ENCODE data around the gene TMEM190.
"Not testable (repeated sequence)": the region's sequence is repeated elsewhere in the genome, so short reads cannot be mapped to it uniquely, and the experiment has no call there.

Gene TMEM190
- 0 reads per million in 3 donors for total RNA-seq

GRCh38 chr19:55376241-55376933, at the start of gene TMEM190:
TMEM190 (plus strand) TSS chr19:55376826; CDS start chr19:55376854, 28 bp downstream.
- DNase-seq, result no peak
- no peaks in the 10 kb centered on the region for H3K9me3 ChIP-seq (ENCODE audit: control insufficient read depth, low read length)
- no peak within 1 kb of the TSS for H3K27ac ChIP-seq (ENCODE audit: insufficient read depth, low read length, poor library complexity, severe bottlenecking)
- H3K27me3 ChIP-seq (replicated peaks; ENCODE audit: control insufficient read depth, insufficient read depth, low read length, poor library complexity, severe bottlenecking), result peaks cover 38% of the 10 kb centered on the region
- H3K36me3 ChIP-seq (ENCODE audit: control insufficient read depth, insufficient read depth, low read length), result no peaks in the 10 kb centered on the region
- H3K4me3 ChIP-seq (ENCODE audit: insufficient read depth, low read depth, low read length, poor library complexity, severe bottlenecking), result no peak within 1 kb of the TSS
- H3K4me1 ChIP-seq (ENCODE audit: control insufficient read depth, insufficient read depth, low read length, poor library complexity, severe bottlenecking), result no peaks in the 10 kb centered on the region

- not testable (repeated sequence) for H3K27ac ChIP-seq (ENCODE audit: insufficient read depth, low read length, poor library complexity, severe bottlenecking); H3K27me3 ChIP-seq (replicated peaks; ENCODE audit: control insufficient read depth, insufficient read depth, low read length, poor library complexity, severe bottlenecking); H3K4me1 ChIP-seq (ENCODE audit: control insufficient read depth, insufficient read depth, low read length, poor library complexity, severe bottlenecking); H3K36me3 ChIP-seq (ENCODE audit: control insufficient read depth, insufficient read depth, low read length); H3K9me3 ChIP-seq (ENCODE audit: control insufficient read depth, low read length); H3K4me3 ChIP-seq (ENCODE audit: insufficient read depth, low read depth, low read length, poor library complexity, severe bottlenecking); DNase-seq
Observed at GRCh38 chr19:55328774-55329318, 47.8 kb upstream of the TMEM190 start.

- not testable (repeated sequence) for H3K4me1 ChIP-seq (ENCODE audit: control insufficient read depth, insufficient read depth, low read length, poor library complexity, severe bottlenecking); H3K27ac ChIP-seq (ENCODE audit: insufficient read depth, low read length, poor library complexity, severe bottlenecking); H3K9me3 ChIP-seq (ENCODE audit: control insufficient read depth, low read length); H3K36me3 ChIP-seq (ENCODE audit: control insufficient read depth, insufficient read depth, low read length); H3K4me3 ChIP-seq (ENCODE audit: insufficient read depth, low read depth, low read length, poor library complexity, severe bottlenecking); H3K27me3 ChIP-seq (replicated peaks; ENCODE audit: control insufficient read depth, insufficient read depth, low read length, poor library complexity, severe bottlenecking); DNase-seq
Observed at GRCh38 chr19:55329791-55330190, 46.8 kb upstream of the TMEM190 start.

GRCh38 chr19:55333870-55334269, 42.8 kb upstream of the TMEM190 start:
- H3K27me3 ChIP-seq (replicated peaks; ENCODE audit: control insufficient read depth, insufficient read depth, low read length, poor library complexity, severe bottlenecking), result no peaks in the 10 kb centered on the region
- no peaks in the 10 kb centered on the region for H3K36me3 ChIP-seq (ENCODE audit: control insufficient read depth, insufficient read depth, low read length)
- no peak overlapping the region for H3K27ac ChIP-seq (ENCODE audit: insufficient read depth, low read length, poor library complexity, severe bottlenecking)
- no peak for DNase-seq
- no peak overlapping the region for H3K4me3 ChIP-seq (ENCODE audit: insufficient read depth, low read depth, low read length, poor library complexity, severe bottlenecking)
- peaks cover 7% of the 10 kb centered on the region for H3K4me1 ChIP-seq (ENCODE audit: control insufficient read depth, insufficient read depth, low read length, poor library complexity, severe bottlenecking)
- H3K9me3 ChIP-seq (ENCODE audit: control insufficient read depth, low read length), result no peaks in the 10 kb centered on the region

- no peak overlapping the region for H3K27ac ChIP-seq (ENCODE audit: insufficient read depth, low read length, poor library complexity, severe bottlenecking)
- H3K4me1 ChIP-seq (ENCODE audit: control insufficient read depth, insufficient read depth, low read length, poor library complexity, severe bottlenecking), result peaks cover 16% of the 10 kb centered on the region
- H3K27me3 ChIP-seq (replicated peaks; ENCODE audit: control insufficient read depth, insufficient read depth, low read length, poor library complexity, severe bottlenecking), result no peaks in the 10 kb centered on the region
- no peak for DNase-seq
- H3K4me3 ChIP-seq (ENCODE audit: insufficient read depth, low read depth, low read length, poor library complexity, severe bottlenecking), result no peak overlapping the region
- no peaks in the 10 kb centered on the region for H3K36me3 ChIP-seq (ENCODE audit: control insufficient read depth, insufficient read depth, low read length)
- no peaks in the 10 kb centered on the region for H3K9me3 ChIP-seq (ENCODE audit: control insufficient read depth, low read length)
Observed at GRCh38 chr19:55336101-55336500, 40.5 kb upstream of the TMEM190 start.

- Histone ChIP-seq H3K36me3 (ENCODE audit: control insufficient read depth, insufficient read depth, low read length) (peaks cover 17% of the 10 kb centered on the region), H3K4me1 (ENCODE audit: control insufficient read depth, insufficient read depth, low read length, poor library complexity, severe bottlenecking) (peaks cover 18% of the 10 kb centered on the region), H3K27me3 (replicated peaks; ENCODE audit: control insufficient read depth, insufficient read depth, low read length, poor library complexity, severe bottlenecking) (no peaks in the 10 kb centered on the region), H3K9me3 (ENCODE audit: control insufficient read depth, low read length) (no peaks in the 10 kb centered on the region), H3K27ac (ENCODE audit: insufficient read depth, low read length, poor library complexity, severe bottlenecking) (peak within 1 kb of the TSS; percentile 98), H3K4me3 (ENCODE audit: insufficient read depth, low read depth, low read length, poor library complexity, severe bottlenecking) (peak within 1 kb of the TSS; percentile 52)
- peak; percentile 100 for DNase-seq
Observed at GRCh38 chr19:55339105-55339888, 37.3 kb upstream of the TMEM190 start, which contains the start of gene KMT5C. KMT5C (plus strand) TSS chr19:55339876; CDS start chr19:55341937, 2,061 bp downstream.

- no peaks in the 10 kb centered on the region for H3K27me3 ChIP-seq (replicated peaks; ENCODE audit: control insufficient read depth, insufficient read depth, low read length, poor library complexity, severe bottlenecking)
- H3K36me3 ChIP-seq (ENCODE audit: control insufficient read depth, insufficient read depth, low read length), result peaks cover 17% of the 10 kb centered on the region
- no peaks in the 10 kb centered on the region for H3K9me3 ChIP-seq (ENCODE audit: control insufficient read depth, low read length)
- peaks cover 18% of the 10 kb centered on the region for H3K4me1 ChIP-seq (ENCODE audit: control insufficient read depth, insufficient read depth, low read length, poor library complexity, severe bottlenecking)
- peak overlapping the region; percentile 77 for H3K27ac ChIP-seq (ENCODE audit: insufficient read depth, low read length, poor library complexity, severe bottlenecking)
- peak in 1 of 3 donors; percentile 14 for DNase-seq
- H3K4me3 ChIP-seq (ENCODE audit: insufficient read depth, low read depth, low read length, poor library complexity, severe bottlenecking), result peak overlapping the region; percentile 52
Observed at GRCh38 chr19:55339889-55340783, 36.5 kb upstream of the TMEM190 start.

GRCh38 chr19:55340784-55341147, 35.9 kb upstream of the TMEM190 start:
- Histone ChIP-seq H3K4me3 (ENCODE audit: insufficient read depth, low read depth, low read length, poor library complexity, severe bottlenecking) (peak overlapping the region; percentile 52), H3K36me3 (ENCODE audit: control insufficient read depth, insufficient read depth, low read length) (peaks cover 17% of the 10 kb centered on the region), H3K4me1 (ENCODE audit: control insufficient read depth, insufficient read depth, low read length, poor library complexity, severe bottlenecking) (peaks cover 18% of the 10 kb centered on the region), H3K27me3 (replicated peaks; ENCODE audit: control insufficient read depth, insufficient read depth, low read length, poor library complexity, severe bottlenecking) (no peaks in the 10 kb centered on the region), H3K27ac (ENCODE audit: insufficient read depth, low read length, poor library complexity, severe bottlenecking) (peak overlapping the region; percentile 77), H3K9me3 (ENCODE audit: control insufficient read depth, low read length) (no peaks in the 10 kb centered on the region)
- DNase-seq, result no peak

- peaks cover 17% of the 10 kb centered on the region for H3K36me3 ChIP-seq (ENCODE audit: control insufficient read depth, insufficient read depth, low read length)
- no peaks in the 10 kb centered on the region for H3K27me3 ChIP-seq (replicated peaks; ENCODE audit: control insufficient read depth, insufficient read depth, low read length, poor library complexity, severe bottlenecking)
- H3K4me1 ChIP-seq (ENCODE audit: control insufficient read depth, insufficient read depth, low read length, poor library complexity, severe bottlenecking), result peaks cover 18% of the 10 kb centered on the region
- peak overlapping the region; percentile 52 for H3K4me3 ChIP-seq (ENCODE audit: insufficient read depth, low read depth, low read length, poor library complexity, severe bottlenecking)
- H3K27ac ChIP-seq (ENCODE audit: insufficient read depth, low read length, poor library complexity, severe bottlenecking), result peak overlapping the region; percentile 77
- peak in 2 of 3 donors; percentile 25 to 41 for DNase-seq
- H3K9me3 ChIP-seq (ENCODE audit: control insufficient read depth, low read length), result no peaks in the 10 kb centered on the region
Observed at GRCh38 chr19:55341171-55341588, 35.4 kb upstream of the TMEM190 start.
